H1 (cell line): ENCODE results near the gene MORC3. TPM values are rescaled to one million over a fixed set of nuclear protein-coding genes. Genes with fewer than 3 reads are reported as not detected.

Source experiments
- CTCF ChIA-PET: fragments of 300-600 bp; sonication (Branson Sonifier 250); formaldehyde crosslinking; loops from one replicate; lab custom pipeline; 2021; ENCODE audit not compliant: partially characterized antibody; lab: Charles Lee
- POLR2A ChIA-PET: fragments of 300-600 bp; sonication (Branson Sonifier 250); formaldehyde crosslinking; loops from one replicate; lab custom pipeline; 2021; ENCODE audit warnings: inconsistent platforms; ENCODE audit not compliant: partially characterized antibody; lab: Charles Lee
- DNase-seq, 2 experiments: peaks; one replicate each; pipeline versions ENCODE4 v3.0.0 to v3.0.0-alpha.2; 2010 to 2022; ENCODE audit warnings: low spot score in 2 of 2, low read depth in 1 of 2, mixed read lengths in 1 of 2
- FAIRE-seq: peaks from 2 replicates; lab custom pipeline; 2011; peaks lifted over from hg19 to GRCh38; lab: Jason Lieb, UNC
- H2AFZ ChIP-seq: 2 replicates; pipeline ENCODE4 v1.8.1; 2012; ENCODE audit warnings: low read length, inconsistent platforms
- H2AK5ac ChIP-seq: 2 replicates; pipeline ENCODE4 v1.6.1; 2013; ENCODE audit warnings: low read depth, low read length
- H2BK120ac ChIP-seq: replicated peaks from 2 replicates; pipeline ENCODE3; 2013; ENCODE audit warnings: low read depth, low read length, inconsistent platforms
- H2BK12ac ChIP-seq: 2 replicates; pipeline ENCODE4 v1.6.1; 2013; ENCODE audit warnings: low read depth, low read length
- H2BK15ac ChIP-seq: 2 replicates; pipeline ENCODE4 v1.6.1; 2013; ENCODE audit warnings: low read length
- H2BK20ac ChIP-seq: 2 replicates; pipeline ENCODE4 v1.6.1; 2013; ENCODE audit warnings: low read length
- H2BK5ac ChIP-seq: 2 replicates; pipeline ENCODE4 v1.6.1; 2013; ENCODE audit warnings: low read depth, low read length
- H3K14ac ChIP-seq: 2 replicates; pipeline ENCODE4 v1.6.1; 2013; ENCODE audit warnings: inconsistent platforms; ENCODE audit not compliant: insufficient read length
- H3K18ac ChIP-seq: 2 replicates; pipeline ENCODE4 v1.6.1; 2013; ENCODE audit warnings: low read length; ENCODE audit errors: extremely low read depth
- H3K23ac ChIP-seq: 2 replicates; pipeline ENCODE4 v1.6.1; 2013; ENCODE audit warnings: inconsistent platforms; ENCODE audit not compliant: insufficient read length
- H3K23me2 ChIP-seq: 2 replicates; pipeline ENCODE4 v1.6.1; 2013; ENCODE audit warnings: low read depth, low read length
- H3K27ac ChIP-seq: 2 replicates; pipeline ENCODE4 v1.6.1; 2011; ENCODE audit warnings: low read depth, low read length, inconsistent platforms
- H3K27me3 ChIP-seq, 4 experiments: replicated peaks in 1 of 4; 1 replicate in 1 of 4; 2 replicates in 3 of 4; pipeline versions ENCODE4 v1.6.1 to v1.8.1; 2011 to 2013; ENCODE audit warnings: low read length in 3 of 4, mild to moderate bottlenecking in 3 of 4, inconsistent platforms in 2 of 4, mixed read lengths in 2 of 4, moderate library complexity in 1 of 4; ENCODE audit not compliant: control insufficient read depth in 3 of 4, insufficient read depth in 3 of 4; ENCODE audit errors: extremely low read depth in 1 of 4
- H3K36me3 ChIP-seq, 4 experiments: 2 replicates each; pipeline versions ENCODE4 v1.6.1 to v1.8.1; 2011 to 2013; ENCODE audit warnings: mild to moderate bottlenecking in 4 of 4, low read length in 3 of 4, moderate library complexity in 2 of 4, control low read depth in 1 of 4, inconsistent platforms in 1 of 4; ENCODE audit not compliant: insufficient read depth in 4 of 4, control insufficient read depth in 2 of 4
- H3K4ac ChIP-seq: replicated peaks from 2 replicates; pipeline ENCODE3; 2013; ENCODE audit warnings: low read length, low read depth, mixed read lengths, inconsistent platforms; ENCODE audit not compliant: insufficient read length
- H3K4me1 ChIP-seq, 4 experiments: replicated peaks in 1 of 4; 1 replicate in 1 of 4; 2 replicates in 3 of 4; pipeline versions ENCODE4 v1.6.1 to v1.8.1; 2011 to 2013; ENCODE audit warnings: low read length in 3 of 4, inconsistent platforms in 2 of 4, mixed read lengths in 1 of 4; ENCODE audit not compliant: insufficient read depth in 4 of 4, control insufficient read depth in 3 of 4
- H3K4me2 ChIP-seq, 2 experiments: 2 replicates each; pipeline versions ENCODE4 v1.6.1 to v1.8.1; 2011 to 2013; ENCODE audit warnings: low read depth in 2 of 2, low read length in 2 of 2, control low read depth in 1 of 2, inconsistent platforms in 1 of 2, mild to moderate bottlenecking in 1 of 2; ENCODE audit not compliant: insufficient read depth in 1 of 2
- H3K4me3 ChIP-seq, 4 experiments: fragments of 200-600, 300-600 bp in 1 of 4; sonication (generic), shearing (Covaris generic), sonication (Bioruptor Twin) in 1 of 4; 2 replicates each; pipeline versions ENCODE4 v1.5.1 to v1.8.1; 2011 to 2016; ENCODE audit warnings: low read length in 4 of 4, low read depth in 3 of 4, control low read depth in 2 of 4, inconsistent platforms in 2 of 4, mild to moderate bottlenecking in 2 of 4, mixed read lengths in 1 of 4, moderate library complexity in 1 of 4; ENCODE audit not compliant: insufficient read depth in 2 of 4; ENCODE audit errors: extremely low read depth in 1 of 4
- H3K56ac ChIP-seq: replicated peaks from 2 replicates; pipeline ENCODE3; 2013; ENCODE audit warnings: low read depth, mild to moderate bottlenecking, mixed read lengths, low read length, inconsistent platforms; ENCODE audit not compliant: insufficient read length
- H3K79me1 ChIP-seq: 2 replicates; pipeline ENCODE4 v1.6.1; 2013; ENCODE audit warnings: low read depth, low read length, control low read depth
- H3K79me2 ChIP-seq, 2 experiments: 2 replicates each; pipeline versions ENCODE4 v1.6.1 to v1.8.1; 2012 to 2013; ENCODE audit warnings: low read length in 2 of 2, mild to moderate bottlenecking in 2 of 2, inconsistent platforms in 1 of 2; ENCODE audit not compliant: insufficient read depth in 2 of 2, control insufficient read depth in 1 of 2
- H3K9ac ChIP-seq, 4 experiments: replicated peaks in 1 of 4; 1 replicate in 1 of 4; 2 replicates in 3 of 4; pipeline versions ENCODE4 v1.6.1 to v1.8.1; 2011 to 2013; ENCODE audit warnings: low read depth in 3 of 4, low read length in 3 of 4, control low read depth in 2 of 4, mild to moderate bottlenecking in 2 of 4, moderate library complexity in 2 of 4, inconsistent platforms in 1 of 4; ENCODE audit errors: extremely low read depth in 1 of 4
- H3K9me3 ChIP-seq, 2 experiments: 2 replicates each; pipeline versions ENCODE4 v1.6.1 to v1.8.1; 2012 to 2013; ENCODE audit warnings: mild to moderate bottlenecking in 2 of 2, moderate library complexity in 2 of 2, control low read depth in 1 of 2, inconsistent platforms in 1 of 2, low read depth in 1 of 2, low read length in 1 of 2, mixed read lengths in 1 of 2; ENCODE audit not compliant: insufficient read depth in 2 of 2
- H4K20me1 ChIP-seq, 2 experiments: replicated peaks in 1 of 2; 2 replicates each; pipeline versions ENCODE3 to v1.8.1; 2011 to 2013; ENCODE audit warnings: inconsistent platforms in 2 of 2, low read length in 2 of 2, mild to moderate bottlenecking in 1 of 2; ENCODE audit not compliant: insufficient read depth in 2 of 2, control insufficient read depth in 1 of 2
- H4K5ac ChIP-seq: 2 replicates; pipeline ENCODE4 v1.6.1; 2013; ENCODE audit warnings: low read length, low read depth, mixed read lengths, inconsistent platforms; ENCODE audit not compliant: insufficient read length
- H4K8ac ChIP-seq: 2 replicates; pipeline ENCODE4 v1.8.0; 2013; ENCODE audit warnings: mild to moderate bottlenecking, moderate library complexity, low read length, inconsistent platforms; ENCODE audit not compliant: insufficient read depth; ENCODE audit errors: extremely low read depth
- H4K91ac ChIP-seq: replicated peaks from 2 replicates; pipeline ENCODE3; 2013; ENCODE audit warnings: low read length, mixed read lengths, inconsistent platforms; ENCODE audit not compliant: insufficient read length
- ASH2L ChIP-seq: fragments of 200-600, 300-600 bp; sonication (generic); IDR thresholded peaks from one replicate; pipeline ENCODE4 v1.7.1; 2017; ENCODE audit warnings: low read length
- ATF3 ChIP-seq: IDR thresholded peaks from 2 replicates; pipeline ENCODE4 v1.6.1; 2011; ENCODE audit warnings: low read depth, mild to moderate bottlenecking, low read length; ENCODE audit not compliant: insufficient read depth
- CTCF ChIP-seq, 3 experiments: IDR thresholded peaks; 1 replicate in 2 of 3; 2 replicates in 1 of 3; pipeline versions ENCODE4 v1.5.1 to v1.6.1; 2011; ENCODE audit warnings: low read length in 3 of 3, mild to moderate bottlenecking in 3 of 3, inconsistent platforms in 2 of 3, low read depth in 1 of 3, moderate library complexity in 1 of 3; ENCODE audit not compliant: insufficient read depth in 1 of 3; ENCODE audit errors: control extremely low read depth in 1 of 3
- RXRA ChIP-seq: IDR thresholded peaks from 2 replicates; pipeline ENCODE4 v1.6.1; 2011; ENCODE audit warnings: low read depth, mild to moderate bottlenecking, low read length, moderate library complexity; ENCODE audit not compliant: insufficient read depth
- USF2 ChIP-seq: IDR thresholded peaks from 2 replicates; pipeline ENCODE4 v1.6.1; 2011; ENCODE audit warnings: low read length, improper control_type of control experiment
- WGBS, 2 experiments: shearing (Covaris generic) in 1 of 2; methylation state at CpG; one replicate each; pipeline versions ENCODE4 v1.1.6 to v1.1.7; 2013 to 2015; ENCODE audit warnings: low lambda C conversion rate in 2 of 2, mixed read lengths in 2 of 2, inconsistent platforms in 1 of 2, low coverage in 1 of 2, missing lambda C conversion rate in 1 of 2; ENCODE audit not compliant: insufficient replicate concordance in 2 of 2, insufficient coverage in 1 of 2, insufficient read length in 1 of 2; ENCODE audit errors: extremely low coverage in 1 of 2, missing lambda C conversion rate in 1 of 2; 5-methylcytosine and 5-hydroxymethylcytosine counted together
- polyA plus RNA-seq, 7 experiments: library from polyadenylated mRNA; depleted of rRNA in 3 of 7; stranded (reverse) in 5 of 7; unstranded in 2 of 7; fragments of >200 nt in 5 of 7; fragments of 200-250 nt in 2 of 7; gene quantifications; 1 replicate in 5 of 7; 2 replicates in 1 of 7; 4 replicates in 1 of 7; pipeline versions ENCODE4 v1.2.1 to v1.2.3, GENCODE V29; 2011 to 2013; ENCODE audit warnings: missing spikeins in 2 of 7, mixed read lengths in 2 of 7
- total RNA-seq: library from RNA; stranded (reverse); fragmentation: NEBNext Ultra II Directional; extraction: Animal tissue kit (Norgen Biotek cat#: 25700); gene quantifications from 2 replicates; pipeline ENCODE4 v1.2.1, GENCODE V29; 2021
- TF ChIP-seq, protein P1 (sequence below): IDR thresholded peaks from 2 replicates; pipeline ENCODE4 v1.6.1; 2012; ENCODE audit warnings: low read length, inconsistent platforms

Gene MORC3
- total and polyA plus RNA-seq, 2 of the 8 experiments (the other 6 are each of a cell fraction or from before 2014, with no cell fraction given): 5.0 to 20.4 TPM

GRCh38 chr21:36316872-36317484 lies 3.0 kb upstream of the MORC3 start:
- POLR2A ChIA-PET: interaction anchor here (0.7 to 1.4 kb wide), 2 partner anchors 10 to 74 kb away, joined by 3 read pairs; no protein-coding TSS in a partner anchor
- H3K23ac ChIP-seq: no peak overlapping the region
- WGBS, 2 experiments: 92% methylated on average over 14 of the region's 14 CpGs; no CpG with 5 or more reads in 1 of the 2 experiments
- TF ChIP-seq ASH2L: no peak
- TF ChIP-seq USF2: no peak
- no peak for TF ChIP-seq ATF3
- TF ChIP-seq, protein P1, sequence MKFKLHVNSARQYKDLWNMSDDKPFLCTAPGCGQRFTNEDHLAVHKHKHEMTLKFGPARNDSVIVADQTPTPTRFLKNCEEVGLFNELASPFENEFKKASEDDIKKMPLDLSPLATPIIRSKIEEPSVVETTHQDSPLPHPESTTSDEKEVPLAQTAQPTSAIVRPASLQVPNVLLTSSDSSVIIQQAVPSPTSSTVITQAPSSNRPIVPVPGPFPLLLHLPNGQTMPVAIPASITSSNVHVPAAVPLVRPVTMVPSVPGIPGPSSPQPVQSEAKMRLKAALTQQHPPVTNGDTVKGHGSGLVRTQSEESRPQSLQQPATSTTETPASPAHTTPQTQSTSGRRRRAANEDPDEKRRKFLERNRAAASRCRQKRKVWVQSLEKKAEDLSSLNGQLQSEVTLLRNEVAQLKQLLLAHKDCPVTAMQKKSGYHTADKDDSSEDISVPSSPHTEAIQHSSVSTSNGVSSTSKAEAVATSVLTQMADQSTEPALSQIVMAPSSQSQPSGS: no peak
- TF ChIP-seq CTCF (IDR thresholded peaks at IDR 0.05; ENCODE audit: control extremely low read depth in 1 of 3, insufficient read depth in 1 of 3, low read depth in 1 of 3, low read length in 3 of 3): no peak
- TF ChIP-seq RXRA: no peak

More at GRCh38 chr21:36316872-36317484, 3.0 kb upstream of the MORC3 start:
- no peak overlapping the region for H3K56ac ChIP-seq
- CTCF ChIA-PET: interaction anchor here (1.1 kb wide), 1 partner anchor 105 kb away, joined by 3 read pairs; no protein-coding TSS in a partner anchor
- no peak overlapping the region for H3K18ac ChIP-seq
- H2AFZ ChIP-seq: no peak overlapping the region
- no peak overlapping the region for H3K4me2 ChIP-seq
- H2AK5ac ChIP-seq: no peak overlapping the region
- DNase-seq: no peak
- H2BK15ac ChIP-seq: no peak overlapping the region
- no peak overlapping the region for H3K9ac ChIP-seq
- H2BK12ac ChIP-seq: no peak overlapping the region
- H3K4ac ChIP-seq: no peak overlapping the region
- no peak overlapping the region for H2BK120ac ChIP-seq
- H2BK20ac ChIP-seq: no peak overlapping the region
- peaks cover 0 to 2% of the 10 kb centered on the region in 2 experiments for H4K20me1 ChIP-seq
- H3K27me3 ChIP-seq: no peaks in the 10 kb centered on the region
- H3K27ac ChIP-seq: no peak overlapping the region
- H3K14ac ChIP-seq: no peak overlapping the region
- H3K79me2 ChIP-seq: peaks cover 13 to 14% of the 10 kb centered on the region in 2 experiments
- H3K23me2 ChIP-seq: peaks cover 4% of the 10 kb centered on the region
- no peak overlapping the region for H4K5ac ChIP-seq
- FAIRE-seq: no peak
- no peak overlapping the region for H2BK5ac ChIP-seq
- H4K91ac ChIP-seq: no peak overlapping the region
- no peaks in the 10 kb centered on the region for H3K36me3 ChIP-seq
- no peaks in the 10 kb centered on the region for H3K79me1 ChIP-seq
- H3K4me3 ChIP-seq: no peak overlapping the region
- H3K9me3 ChIP-seq: no peaks in the 10 kb centered on the region
- no peak overlapping the region for H4K8ac ChIP-seq
- H3K4me1 ChIP-seq: peaks cover 0 to 6% (median 2%) of the 10 kb centered on the region in 4 experiments; a peak in 4 of 7 replicates
